ENCODE results near the gene CTNNA2. TPM values are rescaled to one million over a fixed set of nuclear protein-coding genes. Genes with fewer than 3 reads are reported as not detected.

Gene CTNNA2
- total and polyA plus RNA-seq, 9 donors = 0.32 to 1.4 (median 0.37) TPM; not detected in 3

DNA sequence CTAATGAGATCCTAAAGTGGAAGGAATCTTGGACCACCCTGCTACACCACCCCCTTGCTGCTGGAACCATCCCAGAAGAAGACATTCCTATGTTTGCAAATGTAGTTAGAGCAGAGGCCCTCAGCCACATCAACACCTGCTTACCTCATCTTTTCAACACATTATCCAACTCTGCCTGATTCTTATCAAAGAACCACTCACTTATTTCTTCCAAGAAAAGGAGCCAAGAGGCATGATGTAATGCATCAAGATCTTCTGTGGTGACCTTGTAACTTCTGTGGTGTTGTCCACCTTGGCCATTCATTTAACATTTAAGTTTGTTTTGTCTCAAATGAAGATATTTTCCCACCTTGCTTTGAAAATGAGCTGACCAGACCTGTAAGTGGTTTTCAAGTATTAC is 338.1 kb downstream of the CTNNA2 start:
- Histone ChIP-seq H3K4me1 (ENCODE audit: insufficient read depth) (no peaks in the 10 kb centered on the region), H3K9me3 (no peaks in the 10 kb centered on the region), H3K36me3 (no peaks in the 10 kb centered on the region), H3K27ac (no peak overlapping the region), H3K4me3 (no peak overlapping the region), H3K27me3 (no peaks in the 10 kb centered on the region)
- TF ChIP-seq, protein P1, sequence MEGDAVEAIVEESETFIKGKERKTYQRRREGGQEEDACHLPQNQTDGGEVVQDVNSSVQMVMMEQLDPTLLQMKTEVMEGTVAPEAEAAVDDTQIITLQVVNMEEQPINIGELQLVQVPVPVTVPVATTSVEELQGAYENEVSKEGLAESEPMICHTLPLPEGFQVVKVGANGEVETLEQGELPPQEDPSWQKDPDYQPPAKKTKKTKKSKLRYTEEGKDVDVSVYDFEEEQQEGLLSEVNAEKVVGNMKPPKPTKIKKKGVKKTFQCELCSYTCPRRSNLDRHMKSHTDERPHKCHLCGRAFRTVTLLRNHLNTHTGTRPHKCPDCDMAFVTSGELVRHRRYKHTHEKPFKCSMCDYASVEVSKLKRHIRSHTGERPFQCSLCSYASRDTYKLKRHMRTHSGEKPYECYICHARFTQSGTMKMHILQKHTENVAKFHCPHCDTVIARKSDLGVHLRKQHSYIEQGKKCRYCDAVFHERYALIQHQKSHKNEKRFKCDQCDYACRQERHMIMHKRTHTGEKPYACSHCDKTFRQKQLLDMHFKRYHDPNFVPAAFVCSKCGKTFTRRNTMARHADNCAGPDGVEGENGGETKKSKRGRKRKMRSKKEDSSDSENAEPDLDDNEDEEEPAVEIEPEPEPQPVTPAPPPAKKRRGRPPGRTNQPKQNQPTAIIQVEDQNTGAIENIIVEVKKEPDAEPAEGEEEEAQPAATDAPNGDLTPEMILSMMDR (IDR thresholded peaks at IDR 0.05) = no peak
- TF ChIP-seq POLR2A (IDR thresholded peaks at IDR 0.05) (no peak), EP300 (IDR thresholded peaks at IDR 0.05) (no peak)
- intact Hi-C loops (cut with DNase I) = no loop called here
- no peak for DNase-seq

DNA sequence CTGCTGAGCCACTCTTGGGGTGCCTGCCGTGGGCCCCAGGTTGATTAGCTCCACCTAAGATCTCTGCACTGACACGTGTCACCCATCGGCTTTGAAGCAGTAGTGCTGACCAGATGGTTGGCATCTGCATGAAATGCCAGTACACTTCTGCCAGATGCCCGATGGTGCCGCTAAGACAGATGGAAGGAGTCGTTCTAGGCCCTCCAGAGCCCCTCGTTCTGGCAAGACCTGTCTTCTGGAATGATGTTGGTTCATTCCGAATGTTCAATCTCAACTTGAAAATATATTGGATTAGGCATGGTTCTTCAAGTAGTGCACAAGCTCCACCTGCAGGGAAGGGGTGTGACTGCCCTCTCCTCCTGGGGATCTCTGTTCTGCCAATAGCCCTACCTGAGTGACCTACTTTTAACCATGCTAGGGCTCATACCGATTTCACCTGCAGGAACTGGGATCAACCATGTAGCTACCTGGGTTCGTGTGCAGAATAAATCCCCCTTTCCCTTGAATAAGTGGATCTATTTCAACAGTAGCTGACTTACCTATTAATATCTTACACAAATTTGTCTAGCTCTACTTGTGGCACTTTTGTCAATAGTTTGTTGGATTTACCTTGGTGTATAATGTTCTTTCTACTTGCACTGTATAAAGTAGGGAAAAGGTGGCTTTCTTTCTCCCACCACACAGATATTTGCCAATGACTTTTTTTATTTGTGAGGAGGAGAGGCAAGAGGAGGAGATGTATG is 342.6 kb downstream of the CTNNA2 start:
- TF ChIP-seq EP300 (IDR thresholded peaks at IDR 0.05) = no peak
- TF ChIP-seq, protein P1 (IDR thresholded peaks at IDR 0.05) = no peak
- TF ChIP-seq POLR2A (IDR thresholded peaks at IDR 0.05) = no peak
- WGBS, 3 donors = 45 to 58% (median 49%) methylated on average over 10 of the region's 10 CpGs
- H3K9me3 ChIP-seq = no peaks in the 10 kb centered on the region

DNA sequence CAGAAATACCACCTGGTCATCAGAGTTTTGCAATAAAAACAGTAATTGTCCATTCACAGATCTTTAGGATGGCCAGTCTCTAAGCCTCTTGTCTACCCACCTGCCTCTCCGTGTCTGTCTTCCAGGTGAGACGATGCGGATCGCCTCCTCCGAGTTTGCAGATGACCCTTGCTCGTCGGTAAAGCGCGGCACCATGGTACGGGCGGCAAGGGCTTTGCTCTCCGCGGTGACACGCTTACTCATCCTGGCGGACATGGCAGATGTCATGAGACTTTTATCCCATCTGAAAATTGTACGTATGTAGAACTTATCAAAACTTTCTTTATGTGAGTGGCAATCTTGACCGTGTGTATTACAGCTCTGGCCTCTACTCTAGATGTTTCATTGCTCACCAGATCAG is 345.0 kb downstream of the CTNNA2 start:
- DNase-seq = no peak
- TF ChIP-seq, protein P1 (IDR thresholded peaks at IDR 0.05) = no peak
- TF ChIP-seq EP300 (IDR thresholded peaks at IDR 0.05) (no peak), POLR2A (IDR thresholded peaks at IDR 0.05) (no peak)
- intact Hi-C loops (cut with DNase I) = no loop called here

More for the DNA sequence above, 342.6 kb downstream of the CTNNA2 start:
- H3K36me3 ChIP-seq = no peaks in the 10 kb centered on the region
- intact Hi-C loops (cut with DNase I) = no loop called here
- H3K27ac ChIP-seq = no peak overlapping the region
- no peak overlapping the region for H3K4me3 ChIP-seq
- H3K27me3 ChIP-seq = no peaks in the 10 kb centered on the region
- no peak for DNase-seq
- H3K4me1 ChIP-seq (ENCODE audit: insufficient read depth) = no peaks in the 10 kb centered on the region

DNA sequence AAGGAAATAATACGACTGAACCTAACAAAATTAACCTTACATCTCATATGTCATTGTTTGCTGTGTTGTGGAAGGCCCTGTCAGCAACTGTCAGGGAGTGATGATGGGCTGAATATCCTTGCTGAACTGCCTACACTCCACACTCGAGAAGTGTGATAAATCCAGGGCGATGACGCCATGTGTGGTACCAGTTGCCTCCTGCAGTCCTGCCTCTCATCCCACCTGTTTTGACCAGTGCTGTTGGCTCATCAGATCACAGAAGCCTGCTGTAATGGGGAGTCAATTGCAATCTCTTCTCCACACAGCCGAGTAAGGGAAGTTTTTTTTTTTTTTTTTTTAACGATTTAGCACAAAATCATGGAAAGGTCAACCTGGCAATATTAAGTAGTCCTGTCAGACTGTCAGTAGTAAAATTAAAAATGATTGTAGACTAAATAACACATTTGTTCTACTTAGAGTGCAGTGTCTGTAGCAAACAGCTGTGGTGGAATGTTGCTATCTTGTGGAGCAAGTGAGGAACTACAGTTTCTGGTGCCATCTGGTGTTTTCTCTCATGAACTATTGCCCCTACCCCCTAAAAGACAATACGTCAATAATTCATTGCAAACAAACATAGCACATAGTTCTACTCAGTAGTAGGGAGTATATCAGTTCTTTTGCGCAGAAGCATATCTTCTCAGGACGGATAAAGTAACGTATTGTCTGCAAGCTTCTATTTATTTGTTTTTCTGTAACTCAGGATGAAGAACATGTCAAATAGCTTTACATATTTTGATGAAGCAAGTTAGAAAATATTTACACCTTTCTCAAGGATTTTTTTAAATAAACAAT is 347.6 kb downstream of the CTNNA2 start:
- Histone ChIP-seq H3K27me3 (no peaks in the 10 kb centered on the region), H3K9me3 (no peaks in the 10 kb centered on the region), H3K27ac (no peak overlapping the region), H3K4me3 (no peak overlapping the region), H3K36me3 (no peaks in the 10 kb centered on the region), H3K4me1 (ENCODE audit: insufficient read depth) (no peaks in the 10 kb centered on the region)
- TF ChIP-seq EP300 (IDR thresholded peaks at IDR 0.05) = no peak
- intact Hi-C loops (cut with DNase I) = no loop called here
- DNase-seq = no peak
- WGBS, 3 donors = 19 to 20% (median 20%) methylated on average over 10 of the region's 10 CpGs

More for the DNA sequence above, 345.0 kb downstream of the CTNNA2 start:
- Histone ChIP-seq H3K4me3 (no peak overlapping the region), H3K9me3 (no peaks in the 10 kb centered on the region), H3K4me1 (ENCODE audit: insufficient read depth) (no peaks in the 10 kb centered on the region), H3K36me3 (no peaks in the 10 kb centered on the region), H3K27ac (no peak overlapping the region), H3K27me3 (no peaks in the 10 kb centered on the region)
- WGBS, 3 donors = 92 to 95% (median 93%) methylated on average over 17 of the region's 17 CpGs

DNA sequence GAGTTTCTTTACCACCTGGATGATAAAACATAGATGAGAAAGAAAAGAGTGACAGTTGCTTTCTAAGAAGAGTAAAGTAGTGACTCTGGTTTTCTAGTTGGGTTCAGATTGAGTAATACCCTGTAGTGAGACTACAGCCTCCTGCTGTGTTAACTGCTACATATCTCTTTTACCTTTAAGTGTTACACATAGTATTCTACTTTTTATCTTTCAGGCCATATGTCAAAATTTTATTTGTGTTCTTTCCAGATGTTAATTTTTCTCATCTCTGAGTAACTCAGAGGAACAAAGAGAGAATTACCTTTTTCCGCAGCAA is 348.2 kb downstream of the CTNNA2 start:
- DNase-seq = no peak
- no peak overlapping the region for H3K4me3 ChIP-seq
- H3K9me3 ChIP-seq = no peaks in the 10 kb centered on the region
- no peak for TF ChIP-seq POLR2A (IDR thresholded peaks at IDR 0.05)
- no peak for TF ChIP-seq EP300 (IDR thresholded peaks at IDR 0.05)
- TF ChIP-seq, protein P1 (IDR thresholded peaks at IDR 0.05) = no peak
- intact Hi-C loops (cut with DNase I) = no loop called here
- no peaks in the 10 kb centered on the region for H3K36me3 ChIP-seq
- no peaks in the 10 kb centered on the region for H3K4me1 ChIP-seq (ENCODE audit: insufficient read depth)
- 38 to 59% (median 44%) methylated on average over 1 of the region's 1 CpG for WGBS, 3 donors
- H3K27me3 ChIP-seq = no peaks in the 10 kb centered on the region
- no peak overlapping the region for H3K27ac ChIP-seq
